DND-41 (cell line): ENCODE data around the gene SLC25A39.

Experiments
- ATAC-seq: fragments of 200-7000 bp; cut with Tn5 transposase; 3 replicates; pipeline ENCODE4 v1.9.1; 2021; ENCODE audit warnings: low read depth; ENCODE audit not compliant: insufficient read depth
- DNase-seq: peaks from one replicate; pipeline ENCODE4 v3.0.0-alpha.2; 2020
- H2AFZ ChIP-seq: 2 replicates; pipeline ENCODE4 v1.6.0; 2012; ENCODE audit warnings: low read depth, low read length
- H3K27ac ChIP-seq: 2 replicates; pipeline ENCODE4 v1.5.1; 2012; ENCODE audit warnings: low read length, inconsistent platforms
- H3K27me3 ChIP-seq: fragments of 200-600 bp; sonication (generic); 2 replicates; pipeline ENCODE4 v1.6.0; 2012; ENCODE audit warnings: low read length, mild to moderate bottlenecking, inconsistent platforms; ENCODE audit not compliant: insufficient read depth, poor library complexity
- H3K36me3 ChIP-seq: 2 replicates; pipeline ENCODE4 v1.5.1; 2012; ENCODE audit warnings: low read length, inconsistent platforms; ENCODE audit not compliant: insufficient read depth
- H3K4me1 ChIP-seq: 2 replicates; pipeline ENCODE4 v1.5.1; 2012; ENCODE audit warnings: mild to moderate bottlenecking, low read length; ENCODE audit not compliant: insufficient read depth
- H3K4me2 ChIP-seq: 2 replicates; pipeline ENCODE4 v1.6.0; 2012; ENCODE audit warnings: mild to moderate bottlenecking, moderate library complexity, low read length, inconsistent platforms; ENCODE audit not compliant: insufficient read depth
- H3K4me3 ChIP-seq, 2 experiments: fragments of 200-600 bp in 1 of 2; shearing (Covaris generic) in 1 of 2; 2 replicates each; pipeline ENCODE4 v1.5.1; 2012 to 2016; ENCODE audit warnings: inconsistent platforms in 2 of 2, low read length in 2 of 2, mild to moderate bottlenecking in 2 of 2, low read depth in 1 of 2, moderate library complexity in 1 of 2
- H3K79me2 ChIP-seq: 2 replicates; pipeline ENCODE4 v1.6.0; 2012; ENCODE audit warnings: low read length, inconsistent platforms; ENCODE audit not compliant: insufficient read depth
- H3K9ac ChIP-seq: 2 replicates; pipeline ENCODE4 v1.6.0; 2012; ENCODE audit warnings: low read depth, mild to moderate bottlenecking, inconsistent platforms, low read length, moderate library complexity
- H3K9me3 ChIP-seq: 2 replicates; pipeline ENCODE4 v1.5.1; 2012; ENCODE audit warnings: low read length, moderate library complexity, mild to moderate bottlenecking, inconsistent platforms; ENCODE audit not compliant: insufficient read depth, severe bottlenecking
- H4K20me1 ChIP-seq: 2 replicates; pipeline ENCODE4 v1.6.0; 2012; ENCODE audit warnings: low read length; ENCODE audit not compliant: insufficient read depth
- EZH2 ChIP-seq: IDR thresholded peaks from 3 replicates; pipeline ENCODE4 v1.6.1; 2012; ENCODE audit warnings: borderline replicate concordance, low read depth, mild to moderate bottlenecking, moderate library complexity, low read length, inconsistent platforms; ENCODE audit not compliant: severe bottlenecking
- TF ChIP-seq, protein P1 (sequence below): IDR thresholded peaks from 2 replicates; pipeline ENCODE4 v1.5.1; 2012; ENCODE audit warnings: borderline replicate concordance, low read length, moderate library complexity, mild to moderate bottlenecking; ENCODE audit not compliant: poor library complexity, severe bottlenecking; ENCODE audit errors: extremely low read depth

Gene SLC25A39

DNA sequence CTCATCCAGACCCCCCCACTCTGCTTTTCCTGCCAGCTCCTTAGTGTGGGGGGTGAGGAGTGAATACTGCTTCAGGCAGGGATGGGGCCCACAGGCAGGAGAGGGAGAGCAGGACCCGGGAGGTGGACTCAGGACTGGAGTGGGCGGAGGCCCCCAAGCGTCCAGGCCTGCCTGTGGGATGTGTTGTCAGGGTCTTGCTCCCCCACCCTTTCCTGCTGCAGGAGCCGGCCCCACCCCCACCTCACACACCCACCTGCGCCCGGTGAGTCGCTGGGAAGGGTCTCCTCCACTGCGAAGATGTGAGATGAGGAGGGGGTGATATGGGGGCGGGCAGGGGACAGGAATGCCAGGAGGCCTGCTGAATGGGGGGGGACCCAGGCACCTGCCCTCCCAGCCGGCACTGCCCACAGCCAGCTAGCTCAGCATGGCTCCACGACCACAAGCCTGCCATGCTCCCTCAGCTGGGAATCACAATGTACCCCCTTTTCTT is 37.9 kb upstream of the SLC25A39 start:
- Histone ChIP-seq H3K79me2 (peaks cover 12% of the 10 kb centered on the region), H3K27me3 (peaks cover 7% of the 10 kb centered on the region), H3K4me1 (peaks cover 16% of the 10 kb centered on the region), H3K27ac (peak overlapping the region; percentile 26; the same call in 1 of the 2 replicates), H2AFZ (peak overlapping the region; percentile 86), H3K9me3 (no peaks in the 10 kb centered on the region), H3K9ac (peak overlapping the region; percentile 88), H3K4me3 (peak overlapping the region; percentile 74 to 79; a peak in 3 of 4 replicates), H3K4me2 (peak overlapping the region; percentile 90), H4K20me1 (peaks cover 43% of the 10 kb centered on the region), H3K36me3 (no peaks in the 10 kb centered on the region)
- TF ChIP-seq EZH2: no peak
- TF ChIP-seq, protein P1, sequence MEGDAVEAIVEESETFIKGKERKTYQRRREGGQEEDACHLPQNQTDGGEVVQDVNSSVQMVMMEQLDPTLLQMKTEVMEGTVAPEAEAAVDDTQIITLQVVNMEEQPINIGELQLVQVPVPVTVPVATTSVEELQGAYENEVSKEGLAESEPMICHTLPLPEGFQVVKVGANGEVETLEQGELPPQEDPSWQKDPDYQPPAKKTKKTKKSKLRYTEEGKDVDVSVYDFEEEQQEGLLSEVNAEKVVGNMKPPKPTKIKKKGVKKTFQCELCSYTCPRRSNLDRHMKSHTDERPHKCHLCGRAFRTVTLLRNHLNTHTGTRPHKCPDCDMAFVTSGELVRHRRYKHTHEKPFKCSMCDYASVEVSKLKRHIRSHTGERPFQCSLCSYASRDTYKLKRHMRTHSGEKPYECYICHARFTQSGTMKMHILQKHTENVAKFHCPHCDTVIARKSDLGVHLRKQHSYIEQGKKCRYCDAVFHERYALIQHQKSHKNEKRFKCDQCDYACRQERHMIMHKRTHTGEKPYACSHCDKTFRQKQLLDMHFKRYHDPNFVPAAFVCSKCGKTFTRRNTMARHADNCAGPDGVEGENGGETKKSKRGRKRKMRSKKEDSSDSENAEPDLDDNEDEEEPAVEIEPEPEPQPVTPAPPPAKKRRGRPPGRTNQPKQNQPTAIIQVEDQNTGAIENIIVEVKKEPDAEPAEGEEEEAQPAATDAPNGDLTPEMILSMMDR: no peak
- ATAC-seq (peak; percentile 4; the same call in 1 of the 3 replicates), DNase-seq (no peak)

DNA sequence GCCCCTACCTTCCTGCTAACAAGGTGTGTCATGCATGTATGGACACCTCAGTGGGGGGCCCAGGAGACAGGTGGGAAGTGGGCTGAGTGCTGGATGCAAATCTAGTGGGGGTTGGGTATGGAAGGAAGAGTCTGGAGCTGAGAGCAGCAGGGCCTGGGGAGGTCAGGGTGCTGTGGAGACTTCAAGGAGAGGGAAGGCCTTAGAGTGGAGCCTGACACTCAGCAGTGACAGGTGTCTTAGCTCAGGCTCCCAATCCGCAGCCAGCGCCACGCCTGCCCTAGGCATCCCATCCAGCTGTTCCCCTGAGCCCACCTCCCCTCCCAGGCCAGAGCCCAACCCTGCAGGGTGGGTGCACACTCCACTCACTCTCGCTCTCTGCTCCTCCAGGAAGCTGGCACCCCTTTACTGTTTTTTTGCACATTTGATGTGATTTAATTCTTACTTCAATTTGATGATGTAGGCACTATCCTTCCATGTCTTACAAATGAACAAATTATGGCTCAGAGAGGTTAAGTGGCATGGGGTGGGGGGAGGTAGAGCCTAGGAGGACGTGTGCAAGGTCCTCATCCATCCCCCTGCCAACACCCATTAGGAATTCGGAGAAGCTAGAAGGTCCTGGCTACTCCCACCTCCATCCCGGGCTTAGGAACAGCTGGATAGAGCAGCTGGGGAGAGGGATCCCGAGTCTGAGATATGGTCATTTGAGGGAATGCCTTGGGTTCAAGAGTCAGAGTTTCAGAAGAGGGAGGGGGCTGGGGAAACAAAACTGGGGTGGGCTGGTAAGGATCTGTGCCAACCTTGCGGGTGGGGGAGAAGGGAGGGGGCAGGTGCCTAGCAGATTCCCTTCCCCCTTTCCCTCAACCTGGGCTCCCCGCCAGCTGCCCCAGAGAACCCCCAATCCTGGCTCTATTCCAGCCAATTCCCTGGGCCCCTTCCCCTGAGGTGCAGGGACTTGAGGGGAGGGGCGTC is 37.0 kb upstream of the SLC25A39 start:
- peaks cover 16% of the 10 kb centered on the region for H3K4me1 ChIP-seq
- H3K27me3 ChIP-seq: peaks cover 7% of the 10 kb centered on the region
- no peaks in the 10 kb centered on the region for H3K36me3 ChIP-seq
- no peak overlapping the region for H3K27ac ChIP-seq
- H4K20me1 ChIP-seq: peaks cover 43% of the 10 kb centered on the region
- no peaks in the 10 kb centered on the region for H3K9me3 ChIP-seq
- H3K79me2 ChIP-seq: peaks cover 12% of the 10 kb centered on the region
- no peak overlapping the region for H2AFZ ChIP-seq
- no peak overlapping the region for H3K9ac ChIP-seq
- H3K4me3 ChIP-seq: no peak overlapping the region
- ATAC-seq (no peak), DNase-seq (no peak)
- peak overlapping the region; percentile 90; the same call in 1 of the 2 replicates for H3K4me2 ChIP-seq
- no peak for TF ChIP-seq EZH2
- TF ChIP-seq, protein P1: no peak

DNA sequence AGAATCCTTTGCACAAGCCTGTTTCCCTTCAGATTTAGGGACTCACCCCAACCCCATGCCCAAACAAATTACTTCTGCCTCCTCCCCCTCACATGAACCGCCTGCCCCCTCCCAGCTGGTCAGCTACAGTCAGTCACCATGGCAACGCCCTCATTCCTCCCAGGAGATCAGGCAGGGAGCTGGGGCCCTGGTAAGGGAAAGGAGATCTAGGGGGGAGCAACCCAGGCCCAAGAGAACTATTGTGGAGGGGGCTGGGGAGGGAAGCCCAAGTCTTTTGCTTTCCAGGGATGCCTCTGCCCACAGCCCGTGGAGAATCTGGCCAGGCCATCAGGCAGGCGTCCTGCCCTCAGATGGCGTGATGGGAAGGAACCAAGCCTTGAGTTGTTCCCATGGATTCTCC is 36.2 kb upstream of the SLC25A39 start:
- Histone ChIP-seq H3K4me2 (no peak overlapping the region; the same call in 1 of the 2 replicates), H3K4me1 (peaks cover 16% of the 10 kb centered on the region)
- ATAC-seq: no peak

More for the DNA sequence above, 36.2 kb upstream of the SLC25A39 start:
- Histone ChIP-seq H2AFZ (no peak overlapping the region), H3K36me3 (0 out of 2 replicates have a peak, but pooled peaks cover 1% of the 10 kb centered on the region), H3K9me3 (no peaks in the 10 kb centered on the region), H3K4me3 (no peak overlapping the region), H3K27me3 (peaks cover 4% of the 10 kb centered on the region), H4K20me1 (peaks cover 43% of the 10 kb centered on the region), H3K27ac (no peak overlapping the region), H3K79me2 (peaks cover 12% of the 10 kb centered on the region), H3K9ac (no peak overlapping the region)
- no peak for TF ChIP-seq EZH2
- TF ChIP-seq, protein P1: no peak
- DNase-seq: no peak
